GM19043 (cell line): Measurements from ENCODE around the gene MRPS9.

Experiments used
- ATAC-seq: cut with Tn5 transposase; IDR thresholded peaks from one replicate; pipeline ENCODE4 v1.9.1; 2021; ENCODE audit warnings: low read depth; ENCODE audit not compliant: unreplicated experiment

MRPS9 gene

DNA sequence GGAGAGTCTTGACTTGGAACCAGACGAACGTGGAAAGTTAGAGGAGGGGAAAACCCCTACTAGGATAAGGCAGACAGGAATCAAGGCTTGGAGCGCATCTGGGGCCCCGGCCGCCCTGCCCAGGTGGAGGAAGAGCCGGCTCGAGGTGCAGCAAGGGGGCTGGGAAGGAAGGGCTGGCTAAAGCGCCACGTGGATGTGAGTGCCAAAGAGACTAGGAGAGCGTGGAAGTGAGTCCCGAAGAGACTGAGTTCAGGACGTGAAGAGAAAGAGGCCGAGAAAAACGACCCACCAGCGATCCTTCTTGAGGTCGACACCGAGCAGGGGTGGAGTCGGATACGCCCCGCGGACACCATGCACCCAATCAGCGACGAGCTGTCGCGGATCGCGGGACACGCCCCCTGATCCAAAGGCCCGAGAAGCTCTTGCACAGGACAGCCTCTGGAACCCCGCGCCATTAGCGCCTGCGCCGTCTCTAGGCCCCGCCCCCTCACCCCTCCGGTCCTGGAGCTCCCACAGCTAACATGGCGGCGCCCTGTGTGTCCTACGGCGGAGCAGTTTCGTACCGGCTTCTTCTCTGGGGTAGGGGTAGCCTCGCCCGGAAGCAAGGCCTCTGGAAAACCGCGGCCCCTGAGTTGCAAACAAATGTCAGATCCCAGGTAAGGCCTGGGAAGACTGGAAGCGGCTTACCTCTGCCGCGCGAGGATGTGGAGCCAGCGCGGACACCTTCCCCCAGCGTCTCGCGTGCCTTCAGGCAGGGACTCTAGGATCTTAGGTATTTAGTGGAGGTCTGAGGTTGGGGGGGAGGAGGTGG is at the start of gene MRPS9:
MRPS9 (plus strand) TSS at position 498 of the 811 bp plus-strand sequence; CDS start at position 522, 24 bp downstream.
- ATAC-seq: peak; percentile 99

- ATAC-seq: no peak
Measured at GRCh38 chr2:105005181-105005951, 32.5 kb upstream of the MRPS9 start.

DNA sequence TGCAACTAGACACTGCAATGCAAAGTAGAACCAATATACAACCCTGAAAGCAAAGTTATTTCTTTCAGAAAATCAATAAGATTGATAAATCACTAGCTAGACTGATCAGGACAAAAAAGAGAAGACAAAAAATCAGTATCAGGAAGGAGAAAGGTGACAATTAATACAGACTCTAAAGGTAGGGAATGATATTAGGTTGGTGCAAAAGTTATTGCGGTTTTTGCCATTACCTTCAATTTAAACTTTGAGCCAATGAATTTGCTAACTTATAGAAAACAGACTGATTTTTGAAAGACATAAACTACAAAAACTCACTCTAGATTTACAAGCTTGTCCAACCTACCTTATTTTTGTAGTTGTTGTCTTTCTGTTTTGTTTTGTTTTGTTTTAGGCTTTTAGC is 30.5 kb upstream of the MRPS9 start:
- no peak for ATAC-seq

GRCh38 chr2:105032476-105032875 is 5.4 kb upstream of the MRPS9 start:
- ATAC-seq: no peak

DNA sequence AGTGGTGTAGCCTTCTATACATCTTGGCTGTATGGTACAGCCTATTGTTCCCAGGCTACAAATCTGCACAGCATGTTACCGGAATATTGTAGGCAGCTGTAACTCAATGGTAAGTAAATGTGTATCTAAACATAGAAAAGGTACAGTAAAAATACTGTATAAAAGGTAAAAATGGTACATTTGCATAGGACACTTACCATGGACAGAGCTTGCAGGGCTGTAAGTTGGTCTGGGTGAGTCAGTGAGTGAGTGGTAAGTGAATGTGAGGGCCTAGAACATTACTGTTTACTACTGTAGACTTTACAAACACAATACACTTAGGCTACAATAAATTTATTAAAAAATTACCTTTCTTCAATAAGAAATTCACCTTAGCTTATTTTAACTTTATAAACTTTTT is 3.7 kb upstream of the MRPS9 start:
- no peak for ATAC-seq

- ATAC-seq: no peak
Measured at GRCh38 chr2:105038383-105039061, 653 bp downstream of the MRPS9 start.

DNA sequence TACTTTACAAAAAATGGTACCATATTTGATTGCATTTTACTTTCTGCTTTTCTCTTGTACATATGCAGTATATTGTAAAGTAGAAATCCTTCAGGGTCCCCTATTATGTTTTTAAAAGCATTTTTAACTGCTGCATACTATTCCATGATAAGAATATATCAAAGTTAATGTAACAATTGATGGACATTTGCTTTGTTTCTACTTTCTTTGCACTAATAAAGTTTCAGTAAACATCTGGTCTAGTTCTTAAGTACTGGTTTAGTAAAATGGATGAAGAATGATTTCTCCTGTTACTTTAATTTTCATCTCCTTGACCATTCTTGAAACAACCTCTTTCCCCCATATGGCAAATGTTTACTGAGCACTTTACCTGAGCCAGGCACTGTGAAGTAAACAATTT is 1.7 kb downstream of the MRPS9 start:
- ATAC-seq: no peak

DNA sequence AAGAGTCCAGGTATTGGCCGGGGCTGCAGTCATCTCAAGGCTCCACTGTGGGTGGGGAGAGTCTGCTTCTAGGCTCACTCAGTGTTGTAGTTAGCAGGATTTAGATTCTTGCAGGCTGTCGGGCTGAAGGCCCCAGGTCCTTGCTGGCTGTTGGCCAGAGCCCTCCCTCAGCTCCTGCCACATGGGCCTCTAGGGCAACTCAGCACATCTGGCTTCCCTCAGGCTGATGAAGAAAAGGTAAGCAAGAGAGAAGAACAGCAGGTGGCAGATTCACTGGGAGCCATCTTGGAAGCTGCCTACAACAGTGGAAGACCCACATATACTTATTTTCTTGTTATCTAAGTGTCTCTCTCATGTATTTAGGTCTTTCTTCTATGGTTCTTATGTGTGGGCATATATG is 4.3 kb downstream of the MRPS9 start:
- no peak for ATAC-seq

GRCh38 chr2:105052773-105053172 is 14.9 kb downstream of the MRPS9 start:
- no peak for ATAC-seq

DNA sequence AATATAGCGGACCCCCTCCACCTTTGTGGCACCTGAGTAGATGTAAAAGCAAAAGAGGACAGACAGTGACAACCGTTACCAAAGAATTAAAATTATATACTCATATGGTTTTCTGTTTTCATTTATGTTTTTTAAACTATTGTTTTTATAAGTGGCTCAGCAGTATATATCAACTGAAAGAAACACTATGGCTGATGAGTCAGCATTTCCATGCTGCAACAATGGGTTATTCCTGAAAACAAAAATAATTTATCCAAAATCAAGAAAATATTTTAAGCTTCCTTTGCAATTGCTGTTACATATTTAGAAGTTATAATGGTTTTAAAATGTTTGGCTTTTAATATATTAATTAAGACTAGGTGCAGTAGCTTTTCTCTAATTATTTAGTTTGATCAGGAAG is 17.7 kb downstream of the MRPS9 start:
- ATAC-seq: no peak

GRCh38 chr2:105056245-105056644 is 18.4 kb downstream of the MRPS9 start:
- ATAC-seq: no peak

DNA sequence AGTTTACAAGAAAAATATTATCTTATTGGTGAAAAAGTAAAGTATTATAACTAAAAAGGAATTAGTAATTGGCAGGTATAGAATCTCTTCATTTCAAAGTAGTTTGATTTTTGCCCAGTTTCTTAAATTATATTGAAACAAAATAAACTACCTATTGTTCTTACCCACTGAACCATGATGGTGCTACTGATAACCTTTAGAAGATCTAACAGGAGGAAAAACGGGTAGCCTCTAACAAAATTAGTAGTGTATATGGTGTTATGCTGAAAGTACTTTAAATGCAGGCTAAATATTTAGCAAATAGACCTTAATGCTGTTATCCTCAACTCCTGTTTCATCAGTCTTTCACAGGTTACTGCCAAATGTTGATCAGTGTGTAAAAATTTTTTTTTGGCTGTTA is 19.1 kb downstream of the MRPS9 start:
- ATAC-seq: no peak

DNA sequence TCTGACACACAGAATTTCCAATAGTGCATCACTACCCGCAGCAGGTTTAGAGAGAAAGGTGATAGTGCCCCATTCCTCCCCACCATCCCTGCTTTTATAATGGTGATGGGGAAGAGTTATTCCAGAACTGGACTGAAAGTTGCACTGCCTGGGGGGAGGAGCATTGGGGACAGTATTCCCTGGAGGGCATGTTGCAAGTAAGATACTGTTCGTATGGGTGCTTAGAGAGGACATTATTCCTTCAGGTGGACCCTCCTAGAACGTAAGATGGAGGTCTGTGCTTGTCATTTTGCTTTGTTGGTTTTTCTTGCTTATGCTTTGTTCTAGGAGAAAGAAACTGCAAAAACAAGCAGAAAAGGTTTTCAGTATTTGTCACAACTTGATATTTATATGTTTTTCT is 23.7 kb downstream of the MRPS9 start:
- no peak for ATAC-seq

DNA sequence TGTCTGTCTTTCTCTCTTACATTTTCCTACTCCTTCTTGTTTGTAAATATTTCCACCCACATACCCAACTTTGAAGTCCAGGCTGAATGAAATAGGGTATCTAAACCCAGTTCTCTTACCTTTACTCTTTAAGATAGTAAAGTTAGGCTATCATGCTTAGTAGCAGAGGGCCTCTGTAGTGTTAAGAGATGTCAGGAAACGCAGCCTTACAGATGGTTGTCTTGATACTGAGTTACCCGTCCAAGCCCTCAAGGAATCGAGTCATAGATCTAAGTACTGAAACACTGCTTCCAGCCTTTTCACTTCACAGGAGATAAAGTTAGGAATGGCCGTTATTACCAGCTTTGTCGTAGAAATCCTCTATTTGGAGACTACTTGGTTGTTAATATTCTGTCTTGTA is 24.3 kb downstream of the MRPS9 start:
- ATAC-seq: no peak

DNA sequence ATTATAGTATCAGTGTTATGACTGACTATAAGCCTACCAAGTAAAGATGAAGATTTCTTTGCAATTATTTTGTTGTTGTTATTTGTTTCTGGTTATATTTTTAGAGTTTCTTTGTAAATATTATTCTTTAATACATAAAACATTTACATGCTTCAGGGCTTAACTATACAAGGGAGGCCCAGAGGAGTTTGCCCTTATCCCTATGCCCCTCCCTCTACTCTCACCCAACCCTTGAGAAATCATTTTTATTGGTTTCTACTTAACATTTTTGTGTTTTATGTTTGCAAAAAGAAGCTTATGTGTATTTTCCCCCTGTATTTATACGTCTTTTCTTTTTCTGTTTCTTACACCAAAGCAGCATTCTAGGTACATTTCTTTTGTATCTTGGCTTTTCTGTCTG is 30.5 kb downstream of the MRPS9 start:
- ATAC-seq: no peak

GRCh38 chr2:105068875-105069274 is 31.0 kb downstream of the MRPS9 start:
- ATAC-seq: no peak

DNA sequence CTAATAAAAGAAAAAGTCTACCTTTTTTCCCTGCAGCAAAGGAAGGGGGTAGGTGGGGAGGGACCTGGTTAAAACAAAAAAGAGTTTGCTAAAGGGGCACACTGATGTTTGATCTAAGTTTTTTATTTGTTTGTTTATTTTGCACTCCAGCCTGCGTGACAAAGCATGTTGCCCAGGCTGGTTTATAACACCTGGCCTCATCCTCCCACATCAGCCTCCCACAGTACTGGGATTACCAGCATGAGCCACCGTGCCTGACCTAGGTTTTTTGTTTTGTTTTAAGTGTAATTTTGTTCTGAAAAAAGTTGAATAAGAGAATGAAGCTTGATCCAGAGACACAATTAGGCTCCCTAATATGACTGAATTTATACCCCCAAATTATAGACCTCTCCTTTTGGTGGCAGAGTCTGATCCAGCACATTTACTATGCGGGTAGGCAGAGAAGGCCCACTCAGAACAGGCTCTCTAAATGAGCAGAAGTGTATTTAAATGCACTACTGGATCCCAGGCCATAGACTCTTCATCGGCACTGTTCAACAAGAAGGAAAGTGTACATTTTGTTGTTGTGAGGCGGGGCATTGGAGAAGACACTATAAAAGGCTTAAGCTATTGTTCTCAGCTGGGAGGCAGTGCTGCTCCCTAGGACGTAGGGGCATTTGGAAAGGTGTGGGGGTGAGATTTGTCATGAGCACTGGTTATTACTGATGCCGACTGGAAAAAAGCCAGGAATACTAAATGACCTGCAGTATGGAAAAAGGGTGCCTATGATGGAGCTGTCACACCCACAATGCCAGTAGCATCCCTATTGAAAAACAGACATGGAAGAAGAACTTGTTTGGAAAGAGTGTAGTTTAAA is 32.4 kb downstream of the MRPS9 start:
- no peak for ATAC-seq

- no peak for ATAC-seq
Measured at GRCh38 chr2:105071379-105071778, 33.5 kb downstream of the MRPS9 start.

DNA sequence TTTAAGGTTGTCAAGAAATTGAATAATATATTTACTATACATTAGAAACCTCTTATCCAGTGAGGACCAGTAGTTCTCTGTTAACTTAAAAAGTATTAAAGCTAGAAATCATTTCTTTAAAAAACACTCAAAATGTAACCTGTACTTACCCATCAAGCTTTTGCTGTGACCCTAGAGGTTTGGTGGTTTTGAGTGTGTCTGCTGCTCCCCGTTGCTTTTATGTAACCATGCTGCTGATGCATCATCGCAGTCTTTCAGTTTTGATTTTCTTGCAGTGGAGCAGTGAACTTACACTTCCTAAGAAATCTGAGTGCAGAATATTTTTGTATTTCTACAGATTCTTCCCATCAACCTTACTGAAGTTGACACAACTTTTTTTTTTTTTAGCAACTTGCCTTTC is 34.2 kb downstream of the MRPS9 start:
- peak; percentile 89 for ATAC-seq

DNA sequence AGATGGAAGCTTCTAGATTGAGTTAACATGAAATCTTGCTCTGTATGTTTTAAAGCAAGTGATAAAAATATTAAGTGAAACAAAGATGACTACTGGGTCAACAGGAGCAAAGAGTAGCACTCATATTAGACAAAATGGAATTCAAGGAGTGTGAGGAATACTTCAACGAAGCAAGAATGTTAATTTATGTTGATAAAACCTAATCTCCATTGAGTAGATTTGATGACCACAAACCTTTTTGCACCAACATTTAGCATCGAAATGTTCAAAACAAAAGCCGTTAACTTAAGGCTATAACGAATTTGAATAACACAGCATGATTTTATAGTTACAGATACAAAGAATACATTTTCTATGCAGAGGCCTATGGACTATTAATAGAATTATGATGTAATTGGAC is 35.7 kb downstream of the MRPS9 start:
- ATAC-seq: no peak
